H1 (cell line): Measurements from ENCODE around the gene DIS3L.

ENCODE experiments used
- CTBP2 ChIP-seq: IDR thresholded peaks from 2 replicates; pipeline ENCODE4 v1.7.0; 2011; ENCODE audit warnings: borderline replicate concordance, mild to moderate bottlenecking, moderate library complexity, mixed read lengths, low read length; ENCODE audit not compliant: insufficient read depth, insufficient read length
- CTCF ChIP-seq, 3 experiments: IDR thresholded peaks; 1 replicate in 2 of 3; 2 replicates in 1 of 3; pipeline versions ENCODE4 v1.5.1 to v1.6.1; 2011; ENCODE audit warnings: low read length in 3 of 3, mild to moderate bottlenecking in 3 of 3, inconsistent platforms in 2 of 3, low read depth in 1 of 3, moderate library complexity in 1 of 3; ENCODE audit not compliant: insufficient read depth in 1 of 3; ENCODE audit errors: control extremely low read depth in 1 of 3
- EP300 ChIP-seq, 2 experiments: IDR thresholded peaks; 1 replicate in 1 of 2; 2 replicates in 1 of 2; pipeline ENCODE4 v1.6.1; 2011 to 2012; ENCODE audit warnings: low read depth in 2 of 2, low read length in 2 of 2, mild to moderate bottlenecking in 2 of 2, borderline replicate concordance in 1 of 2, inconsistent platforms in 1 of 2, moderate library complexity in 1 of 2
- EZH2 ChIP-seq: fragments of 200-600 bp; sonication (generic); IDR thresholded peaks from 2 replicates; pipeline ENCODE4 v1.7.1; 2012; ENCODE audit warnings: low read depth, mild to moderate bottlenecking, moderate library complexity, low read length, inconsistent platforms; ENCODE audit not compliant: severe bottlenecking
- MAFK ChIP-seq: IDR thresholded peaks from 2 replicates; pipeline ENCODE4 v1.6.1; 2012; ENCODE audit warnings: low read depth, mild to moderate bottlenecking, improper control_type of control experiment, low read length
- POLR2A ChIP-seq, 2 experiments: IDR thresholded peaks; 1 replicate in 1 of 2; 2 replicates in 1 of 2; pipeline ENCODE4 v1.6.1; 2011; ENCODE audit warnings: low read depth in 2 of 2, low read length in 2 of 2, mild to moderate bottlenecking in 2 of 2; ENCODE audit errors: control extremely low read depth in 1 of 2
- USF2 ChIP-seq: IDR thresholded peaks from 2 replicates; pipeline ENCODE4 v1.6.1; 2011; ENCODE audit warnings: low read length, improper control_type of control experiment
- YY1 ChIP-seq: IDR thresholded peaks from 2 replicates; pipeline ENCODE4 v1.6.1; 2011; ENCODE audit warnings: low read depth, mild to moderate bottlenecking, low read length

GRCh38 chr15:66356359-66357236, 63.2 kb downstream of the DIS3L start, which contains the start of gene TIPIN:
- 0 out of 2 replicates have a peak, but pooled peaks have one; percentile 38 for TF ChIP-seq YY1
- peak; percentile 34 for TF ChIP-seq CTBP2
- no peak for TF ChIP-seq CTCF (IDR thresholded peaks at IDR 0.05; ENCODE audit: control extremely low read depth in 1 of 3, insufficient read depth in 1 of 3, low read depth in 1 of 3, low read length in 3 of 3)
- no peak for TF ChIP-seq USF2
- no peak for TF ChIP-seq MAFK
- peak in 1 of 2 experiments; percentile 90; a peak in 2 of 3 replicates for TF ChIP-seq POLR2A (IDR thresholded peaks at IDR 0.05; ENCODE audit: control extremely low read depth in 1 of 2, low read depth in 2 of 2, low read length in 2 of 2)
- no peak for TF ChIP-seq EP300 (IDR thresholded peaks at IDR 0.05; ENCODE audit: borderline replicate concordance in 1 of 2, low read depth in 2 of 2, low read length in 2 of 2)
- TF ChIP-seq EZH2, result no peak
